Astrocyte of the hippocampus (primary cell): Measurements from ENCODE around the gene GPRIN1.
"Not testable (repeated sequence)": the region's sequence is repeated elsewhere in the genome, so short reads cannot be mapped to it uniquely, and the experiment has no call there.

Source experiments
- DNase-seq: peaks from one replicate; pipeline ENCODE4 v3.0.0; 2011; ENCODE audit warnings: low read depth, low spot score

GPRIN1 gene

GRCh38 chr5:176624938-176625337 is 15.0 kb upstream of the GPRIN1 start:
- no peak for DNase-seq

- DNase-seq: no peak
These were observed 14.2 kb upstream of the GPRIN1 start for GRCh38 chr5:176624142-176624541.

GRCh38 chr5:176621661-176622079 is 11.7 kb upstream of the GPRIN1 start:
- peak; percentile 67 for DNase-seq

GRCh38 chr5:176620333-176620981 is 10.5 kb upstream of the GPRIN1 start:
- DNase-seq: no peak

GRCh38 chr5:176619569-176620332 is 9.8 kb upstream of the GPRIN1 start:
- no peak for DNase-seq

GRCh38 chr5:176619203-176619568 is 9.2 kb upstream of the GPRIN1 start:
- DNase-seq: peak; percentile 92

- no peak for DNase-seq
These were observed 8.8 kb upstream of the GPRIN1 start for GRCh38 chr5:176618783-176619182.

GRCh38 chr5:176616511-176616910 is 6.6 kb upstream of the GPRIN1 start:
- DNase-seq: no peak

- DNase-seq: peak; percentile 77
These were observed 5.0 kb upstream of the GPRIN1 start for GRCh38 chr5:176614805-176615478.

- DNase-seq: no peak
These were observed 2.9 kb upstream of the GPRIN1 start for GRCh38 chr5:176612855-176613254.

GRCh38 chr5:176612008-176612407 is 2.1 kb upstream of the GPRIN1 start:
- DNase-seq: no peak

GRCh38 chr5:176611435-176611834 is 1.5 kb upstream of the GPRIN1 start:
- DNase-seq: peak; percentile 93

- DNase-seq: no peak
These were observed 448 bp upstream of the GPRIN1 start for GRCh38 chr5:176610435-176610773.

- DNase-seq: no peak
These were observed 826 bp downstream of the GPRIN1 start for GRCh38 chr5:176608937-176609723.

GRCh38 chr5:176608142-176608705 is 1.7 kb downstream of the GPRIN1 start:
- DNase-seq: no peak

- DNase-seq: no peak
These were observed 3.1 kb downstream of the GPRIN1 start for GRCh38 chr5:176606875-176607274.

- no peak for DNase-seq
These were observed 3.9 kb downstream of the GPRIN1 start for GRCh38 chr5:176606032-176606431.

GRCh38 chr5:176603091-176603490 is 6.9 kb downstream of the GPRIN1 start:
- no peak for DNase-seq

GRCh38 chr5:176601901-176602482 is 8.0 kb downstream of the GPRIN1 start:
- no peak for DNase-seq

- not testable (repeated sequence) for DNase-seq
These were observed 10.1 kb downstream of the GPRIN1 start for GRCh38 chr5:176599749-176600430.
